HCT116 (cell line): ENCODE measurements around the gene ZNF319. TPM values are rescaled to one million over a fixed set of nuclear protein-coding genes. Genes with fewer than 3 reads are reported as not detected.
A peak's percentile ranks its signal among the peaks of the same experiment; 100 is the strongest.

Experiments
- ATAC-seq: fragments of 200-7000 bp; cut with Tn5 transposase; 2 replicates; pipeline ENCODE4 v1.9.1; 2020; ENCODE audit warnings: mild to moderate bottlenecking, moderate library complexity
- BruUV-seq: library from RNA; stranded (reverse); fragments of 400-500 nt; replicated peaks from 2 replicates; lab custom pipeline; 2021; lab: Mats Ljungman, UMichigan
- CTCF ChIA-PET: fragments of 300-600 bp; sonication (Branson Sonifier 250); formaldehyde crosslinking; loops from one replicate; lab custom pipeline; 2021; ENCODE audit warnings: antibody characterized with exemption; lab: Charles Lee
- POLR2A ChIA-PET: fragments of 300-600, 350-600 bp; sonication (Branson Sonifier 250); formaldehyde crosslinking; loops from one replicate; lab custom pipeline; 2021; ENCODE audit warnings: antibody characterized with exemption; lab: Charles Lee
- RAD21 ChIA-PET, 2 experiments: fragments of 300-600 bp; sonication (Branson Sonifier 250); formaldehyde crosslinking; loops; one replicate each; lab custom pipeline; 2023; ENCODE audit warnings: low total read pairs in 2 of 2; ENCODE audit not compliant: uncharacterized antibody in 2 of 2, unreplicated experiment in 2 of 2, low non-redundant PET in 1 of 2; lab: Charles Lee
- DNase-seq: peaks from one replicate; pipeline ENCODE4 v3.0.0-alpha.2; 2010; ENCODE audit warnings: low read depth, low spot score
- H2AFZ ChIP-seq: fragments of 200-600 bp; shearing (Covaris generic), sonication (generic); 2 replicates; pipeline ENCODE4 v1.6.1; 2017; ENCODE audit warnings: low read depth, mixed run types, mixed read lengths, antibody characterized with exemption, low read length; ENCODE audit not compliant: poor library complexity, severe bottlenecking
- H3K27ac ChIP-seq: 2 replicates; pipeline ENCODE4 v1.5.1; 2012; ENCODE audit warnings: low read depth, low read length
- H3K27me3 ChIP-seq: fragments of 200-600 bp; sonication (generic); 2 replicates; pipeline ENCODE4 v1.6.1; 2016; ENCODE audit warnings: mixed run types, low read length, mixed read lengths; ENCODE audit not compliant: insufficient read depth
- H3K36me3 ChIP-seq, 2 experiments: fragments of 200-500 bp in 1 of 2; fragments of 200-600 bp in 1 of 2; sonication (Bioruptor generic) in 1 of 2; sonication (generic) in 1 of 2; 2 replicates each; pipeline versions ENCODE4 v1.5.1 to v1.6.1; 2014 to 2016; ENCODE audit warnings: low read length in 2 of 2, inconsistent platforms in 1 of 2, mixed read lengths in 1 of 2, mixed run types in 1 of 2; ENCODE audit not compliant: insufficient read depth in 2 of 2, control insufficient read depth in 1 of 2
- H3K4me1 ChIP-seq, 2 experiments: fragments of 200-600 bp in 1 of 2; sonication (generic) in 1 of 2; 2 replicates each; pipeline versions ENCODE4 v1.5.1 to v1.6.1; 2012 to 2017; ENCODE audit warnings: low read length in 2 of 2, inconsistent platforms in 1 of 2, mild to moderate bottlenecking in 1 of 2, mixed read lengths in 1 of 2, mixed run types in 1 of 2, moderate library complexity in 1 of 2; ENCODE audit not compliant: insufficient read depth in 2 of 2, control insufficient read depth in 1 of 2
- H3K4me2 ChIP-seq: fragments of 200-600 bp; sonication (generic); 2 replicates; pipeline ENCODE4 v1.6.1; 2017; ENCODE audit warnings: mixed run types, low read length, mixed read lengths
- H3K4me3 ChIP-seq, 2 experiments: fragments of 200-600 bp in 1 of 2; sonication (generic) in 1 of 2; replicated peaks in 1 of 2; 2 replicates each; pipeline ENCODE4 v1.5.1; 2011 to 2016; ENCODE audit warnings: low read length in 2 of 2, control low read depth in 1 of 2, low read depth in 1 of 2, mild to moderate bottlenecking in 1 of 2, mixed read lengths in 1 of 2, mixed run types in 1 of 2
- H3K79me2 ChIP-seq: fragments of 200-600 bp; sonication (generic); 2 replicates; pipeline ENCODE4 v1.6.1; 2017; ENCODE audit warnings: mild to moderate bottlenecking, mixed run types, low read length, moderate library complexity, mixed read lengths; ENCODE audit not compliant: insufficient read depth
- H3K9ac ChIP-seq: fragments of 200-600 bp; sonication (generic); 2 replicates; pipeline ENCODE4 v1.6.1; 2016; ENCODE audit warnings: low read length, mixed read lengths
- H3K9me2 ChIP-seq: fragments of 200-600 bp; sonication (generic), shearing (Covaris generic); 2 replicates; pipeline ENCODE4 v1.6.1; 2017; ENCODE audit warnings: mixed run types, mild to moderate bottlenecking, moderate library complexity; ENCODE audit not compliant: insufficient read depth
- H3K9me3 ChIP-seq, 2 experiments: fragments of 200-500 bp in 1 of 2; fragments of 200-600 bp in 1 of 2; sonication (Bioruptor generic) in 1 of 2; sonication (generic) in 1 of 2; 2 replicates each; pipeline ENCODE4 v1.6.1; 2014 to 2017; ENCODE audit warnings: low read length in 2 of 2, mixed read lengths in 2 of 2, inconsistent platforms in 1 of 2, low read depth in 1 of 2, mild to moderate bottlenecking in 1 of 2, mixed run types in 1 of 2, moderate library complexity in 1 of 2; ENCODE audit not compliant: control insufficient read depth in 1 of 2, insufficient read depth in 1 of 2
- H4K20me1 ChIP-seq: fragments of 200-600 bp; sonication (generic), shearing (Covaris generic); 2 replicates; pipeline ENCODE4 v1.6.1; 2017; ENCODE audit warnings: mixed run types, mild to moderate bottlenecking, moderate library complexity; ENCODE audit not compliant: insufficient read depth
- ATF3 ChIP-seq: IDR thresholded peaks from 2 replicates; pipeline ENCODE4 v1.6.1; 2012
- CEBPB ChIP-seq: IDR thresholded peaks from 2 replicates; pipeline ENCODE4 v1.6.1; 2012; ENCODE audit warnings: low read depth
- CTCF ChIP-seq, 3 experiments: fragments of 200-600 bp in 1 of 3; sonication (generic) in 1 of 3; IDR thresholded peaks in 2 of 3; conservative IDR thresholded peaks in 1 of 3; 2 replicates each; pipeline ENCODE4 v1.5.1; 2012 to 2017; ENCODE audit warnings: low read depth in 2 of 3, low read length in 2 of 3, antibody characterized with exemption in 1 of 3, borderline replicate concordance in 1 of 3, control low read depth in 1 of 3, mild to moderate bottlenecking in 1 of 3, mixed read lengths in 1 of 3, mixed run types in 1 of 3, moderate library complexity in 1 of 3; ENCODE audit not compliant: insufficient read depth in 1 of 3
- EGR1 ChIP-seq: IDR thresholded peaks from 2 replicates; pipeline ENCODE4 v1.6.1; 2012; ENCODE audit warnings: low read depth
- ELF1 ChIP-seq: IDR thresholded peaks from 2 replicates; pipeline ENCODE4 v1.6.1; 2012; ENCODE audit warnings: low read depth, borderline replicate concordance
- EZH2 ChIP-seq: fragments of 200-600 bp; sonication (generic); IDR thresholded peaks from 2 replicates; pipeline ENCODE4 v1.6.1; 2017; ENCODE audit warnings: antibody characterized with exemption, mixed run types
- EZH2phosphoT487 ChIP-seq: fragments of 200-600 bp; IDR thresholded peaks from 2 replicates; pipeline ENCODE4 v1.6.1; 2018; ENCODE audit warnings: antibody characterized with exemption, borderline replicate concordance
- JUND ChIP-seq: IDR thresholded peaks from 2 replicates; pipeline ENCODE4 v1.6.1; 2012
- RAD21 ChIP-seq: IDR thresholded peaks from 2 replicates; pipeline ENCODE4 v1.6.1; 2012; ENCODE audit warnings: low read depth, mild to moderate bottlenecking
- SP1 ChIP-seq: IDR thresholded peaks from 2 replicates; pipeline ENCODE4 v1.6.1; 2012; ENCODE audit warnings: low read depth
- SRF ChIP-seq: IDR thresholded peaks from 2 replicates; pipeline ENCODE4 v1.6.1; 2012; ENCODE audit warnings: low read depth
- TCF7L2 ChIP-seq: IDR thresholded peaks from 2 replicates; pipeline ENCODE4 v1.7.0; 2011; ENCODE audit warnings: borderline replicate concordance, inconsistent platforms; ENCODE audit not compliant: insufficient read depth, insufficient read length; ENCODE audit errors: extremely low read depth
- ZFX ChIP-seq: fragments of 450-650 bp; IDR thresholded peaks from 2 replicates; pipeline ENCODE4 v1.6.1; 2017
- ZNF274 ChIP-seq: fragments of 200-500 bp; sonication (Bioruptor generic); IDR thresholded peaks from 2 replicates; pipeline ENCODE4 v1.6.1; 2014; ENCODE audit warnings: mild to moderate bottlenecking, low read depth, low read length, inconsistent platforms
- intact Hi-C: fragments of 100-400 bp; cut with micrococcal nuclease; formaldehyde crosslinking; loops from 2 replicates; pipeline ENCODE4 v1.10.0; 2022
- total RNA-seq: library from RNA; stranded (reverse); gene quantifications from one replicate; pipeline ENCODE4 v1.2.1, GENCODE V29; 2021; ENCODE audit not compliant: unreplicated experiment
- TF ChIP-seq, protein P1 (sequence below): IDR thresholded peaks from 2 replicates; pipeline ENCODE4 v1.6.1; 2012

The ZNF319 gene
- total RNA-seq, 1 experiment from 2014 or later = 7.1 TPM

DNA sequence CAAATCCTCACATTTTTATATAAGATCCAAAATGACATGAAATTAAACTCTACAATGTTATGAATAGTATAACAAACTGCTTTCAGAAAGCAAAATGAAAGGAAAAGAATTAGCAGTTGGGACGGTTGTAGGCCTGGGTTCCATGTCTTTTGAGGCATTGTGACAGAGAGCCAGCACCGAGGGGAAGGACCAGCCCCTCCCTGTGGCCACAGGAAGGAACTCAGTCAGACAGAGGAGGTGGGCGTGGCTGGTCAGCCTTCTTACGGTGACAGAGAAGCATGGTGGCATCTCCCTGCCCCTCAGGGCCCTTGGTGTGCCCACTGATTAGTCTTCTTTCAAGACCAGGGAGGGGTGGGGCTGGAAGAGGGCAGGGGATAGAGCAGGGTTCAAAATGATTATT, 5.7 kb downstream of the ZNF319 start:
- ATAC-seq = peak; percentile 89
- no peak overlapping the region for H3K4me3 ChIP-seq
- CTCF ChIA-PET = no interaction called here
- no peaks in the 10 kb centered on the region for H4K20me1 ChIP-seq
- no peaks in the 10 kb centered on the region for H3K9me3 ChIP-seq
- peaks cover 13 to 27% of the 10 kb centered on the region in 2 experiments; a peak in 3 of 4 replicates for H3K4me1 ChIP-seq
- no TSS peak for BruUV-seq
- no peaks in the 10 kb centered on the region for H3K27me3 ChIP-seq
- no peaks in the 10 kb centered on the region for H3K9me2 ChIP-seq
- DNase-seq = peak; percentile 37
- intact Hi-C loops = loop anchor here (2.0 kb wide), 1 partner anchor 238 kb away; no protein-coding TSS in a partner anchor
- H3K27ac ChIP-seq = no peak overlapping the region
- no peaks in the 10 kb centered on the region for H3K36me3 ChIP-seq
- no peak overlapping the region for H3K9ac ChIP-seq
- no peak overlapping the region for H2AFZ ChIP-seq
- H3K4me2 ChIP-seq = no peak overlapping the region
- POLR2A ChIA-PET = no interaction called here
- RAD21 ChIA-PET = no interaction called here
- no peak for TF ChIP-seq SRF
- no peak for TF ChIP-seq EZH2
- no peak for TF ChIP-seq ZFX
- TF ChIP-seq TCF7L2 = no peak
- no peak for TF ChIP-seq JUND
- TF ChIP-seq EGR1 = no peak
- TF ChIP-seq ZNF274 = no peak
- peak; percentile 58 to 69 (median 65); a peak in 5 of 6 replicates for TF ChIP-seq CTCF (IDR thresholded peaks at IDR 0.05 in 2 of 3, conservative IDR thresholded peaks at IDR 0.05 in 1 of 3; ENCODE audit: borderline replicate concordance in 1 of 3, insufficient read depth in 1 of 3, low read depth in 2 of 3, low read length in 2 of 3)
- peak; percentile 64 for TF ChIP-seq RAD21
- no peak for TF ChIP-seq ELF1
- TF ChIP-seq ATF3 = no peak
- TF ChIP-seq, protein P1, sequence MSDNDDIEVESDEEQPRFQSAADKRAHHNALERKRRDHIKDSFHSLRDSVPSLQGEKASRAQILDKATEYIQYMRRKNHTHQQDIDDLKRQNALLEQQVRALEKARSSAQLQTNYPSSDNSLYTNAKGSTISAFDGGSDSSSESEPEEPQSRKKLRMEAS = no peak
- no peak for TF ChIP-seq EZH2phosphoT487
- TF ChIP-seq CEBPB = no peak
- no peak for TF ChIP-seq SP1
- TF ChIP-seq, all 23 proteins: peak for 2
- H3K79me2 ChIP-seq = no peaks in the 10 kb centered on the region
